HepG2 (cell line): ENCODE measurements around the gene GDF15. TPM values are rescaled to one million over a fixed set of nuclear protein-coding genes. Genes with fewer than 3 reads are reported as not detected.

Experiments
- ATF4 ChIP-seq, 2 experiments: fragments of 450-650 bp in 1 of 2; sonication (generic) in 1 of 2; formaldehyde crosslinking; IDR thresholded peaks; 2 replicates each; pipeline versions ENCODE4 v1.5.0 to v1.8.0; 2020 to 2022; ENCODE audit warnings: mild to moderate bottlenecking in 1 of 2, missing genetic modification reagents in 1 of 2
- GTF3A ChIP-seq: sonication (generic); formaldehyde crosslinking; conservative IDR thresholded peaks from 2 replicates; pipeline ENCODE4 v1.4.0; 2020; ENCODE audit warnings: mild to moderate bottlenecking, missing genetic modification reagents
- HOXA9 ChIP-seq: sonication (generic); formaldehyde crosslinking; IDR thresholded peaks from 2 replicates; pipeline ENCODE4 v1.8.1; 2022; ENCODE audit warnings: missing genetic modification reagents, mild to moderate bottlenecking, moderate library complexity, borderline replicate concordance
- IRF2 ChIP-seq: IDR thresholded peaks from 2 replicates; pipeline ENCODE4 v1.6.1; 2018; ENCODE audit warnings: missing genetic modification reagents, missing compliant biosample characterization
- KLF11 ChIP-seq: IDR thresholded peaks from 2 replicates; pipeline ENCODE4 v1.6.1; 2016; ENCODE audit warnings: missing compliant biosample characterization
- MNT ChIP-seq: fragments of 450-650 bp; IDR thresholded peaks from 2 replicates; pipeline ENCODE4 v1.6.1; 2016
- NFIC ChIP-seq: IDR thresholded peaks from 2 replicates; pipeline ENCODE4 v1.6.1; 2012; ENCODE audit warnings: mild to moderate bottlenecking, low read length, inconsistent platforms
- RBAK ChIP-seq: sonication (generic); formaldehyde crosslinking; IDR thresholded peaks from 2 replicates; pipeline ENCODE4 v1.5.1; 2020; ENCODE audit warnings: mild to moderate bottlenecking, missing genetic modification reagents
- U2AF1 ChIP-seq: fragments of 200-400 bp; formaldehyde crosslinking; optimal IDR thresholded peaks from 2 replicates; pipeline ENCODE3; 2017; ENCODE audit warnings: mild to moderate bottlenecking, low read depth, low read length
- ZBTB43 ChIP-seq: sonication (generic); formaldehyde crosslinking; conservative IDR thresholded peaks from 2 replicates; pipeline ENCODE4 v1.4.0; 2020; ENCODE audit warnings: missing genetic modification reagents
- ZNF121 ChIP-seq: sonication (generic); formaldehyde crosslinking; IDR thresholded peaks from 2 replicates; pipeline ENCODE4 v1.5.0; 2020; ENCODE audit warnings: mild to moderate bottlenecking, missing genetic modification reagents
- ZNF343 ChIP-seq: sonication (generic); formaldehyde crosslinking; IDR thresholded peaks from 2 replicates; pipeline ENCODE4 v1.4.0; 2020; ENCODE audit warnings: mild to moderate bottlenecking, missing genetic modification reagents
- ZNF407 ChIP-seq: sonication (generic); formaldehyde crosslinking; IDR thresholded peaks from one replicate; pipeline ENCODE4 v1.5.1; 2020; ENCODE audit warnings: mild to moderate bottlenecking, missing genetic modification reagents; ENCODE audit errors: not compliant biosample characterization
- ZNF691 ChIP-seq: sonication (generic); formaldehyde crosslinking; IDR thresholded peaks from 2 replicates; pipeline ENCODE4 v1.4.0; 2020; ENCODE audit warnings: missing genetic modification reagents, low read depth, mild to moderate bottlenecking, borderline replicate concordance
- ZNF749 ChIP-seq: sonication (generic); formaldehyde crosslinking; IDR thresholded peaks from 2 replicates; pipeline ENCODE4 v1.8.0; 2022; ENCODE audit warnings: mild to moderate bottlenecking, missing genetic modification reagents, moderate library complexity, borderline replicate concordance
- ZSCAN12 ChIP-seq: sonication (generic); formaldehyde crosslinking; IDR thresholded peaks from 2 replicates; pipeline ENCODE4 v1.9.0; 2021; ENCODE audit warnings: mild to moderate bottlenecking, missing genetic modification reagents
- polyA plus RNA-seq, 8 experiments: library from polyadenylated mRNA; depleted of rRNA in 3 of 8; stranded (reverse) in 7 of 8; unstranded in 1 of 8; fragments of >200 nt; fragmentation: Illumina TruSeq in 4 of 8; extraction: Trizol in 4 of 8; gene quantifications; 2 replicates each; pipeline versions ENCODE4 v1.2.1 to v1.2.3, GENCODE V29; 2011 to 2016; ENCODE audit warnings: low read depth in 4 of 8, missing spikeins in 1 of 8, mixed read lengths in 1 of 8; ENCODE audit not compliant: insufficient read depth in 1 of 8
- total RNA-seq, 5 experiments: library from RNA; depleted of rRNA; stranded (reverse); fragments of >200 nt; fragmentation: Illumina TruSeq; extraction: Trizol; gene quantifications; 2 replicates each; pipeline ENCODE4 v1.2.3, GENCODE V29; 2016; ENCODE audit warnings: low read depth in 1 of 5

Gene GDF15
- total and polyA plus RNA-seq, 2 of the 13 experiments (the other 11 are each of a cell fraction or from before 2014, with no cell fraction given), result 146 to 422 TPM

GRCh38 chr19:18373892-18374629 is 11.9 kb upstream of the GDF15 start (continued):
- no peak for TF ChIP-seq ZNF407 (CRISPR knock-in tag)
- TF ChIP-seq ZNF343 (CRISPR knock-in tag), result no peak
- TF ChIP-seq RBAK (CRISPR knock-in tag), result no peak
- TF ChIP-seq U2AF1, result no peak
- TF ChIP-seq KLF11 (CRISPR knock-in tag), result no peak
- peak; percentile 81 for TF ChIP-seq MNT
- TF ChIP-seq ZNF121, result peak; percentile 74
- 0 out of 2 replicates have a peak, but pooled peaks have one; percentile 61 for TF ChIP-seq ZNF749 (CRISPR knock-in tag)
- no peak for TF ChIP-seq HOXA9 (CRISPR knock-in tag)
- no peak for TF ChIP-seq ZSCAN12 (CRISPR knock-in tag)
- no peak for TF ChIP-seq GTF3A (CRISPR knock-in tag)
- peak; percentile 70; the same call in 1 of the 2 replicates for TF ChIP-seq IRF2 (CRISPR knock-in tag)
- peak; percentile 46; the same call in 1 of the 2 replicates for TF ChIP-seq NFIC
- TF ChIP-seq ZBTB43 (CRISPR knock-in tag), result 0 out of 2 replicates have a peak, but pooled peaks have one; percentile 46
- TF ChIP-seq ATF4 (CRISPR knock-in tag; IDR thresholded peaks at IDR 0.05), result peak in 1 of 2 experiments; percentile 76; a peak in 2 of 4 replicates
- TF ChIP-seq ZNF691 (CRISPR knock-in tag), result no peak
